Effector CD8-positive, alpha-beta T cell (primary cell): ENCODE measurements around the gene PRDM16.

Experiments
- DNase-seq: peaks from one replicate; lab custom pipeline; 2025; lab: John Stamatoyannopoulos, UW

Gene PRDM16

GRCh38 chr1:3103967-3104677 lies 35.1 kb downstream of the PRDM16 start:
- no peak for DNase-seq

GRCh38 chr1:3105167-3105863 lies 36.3 kb downstream of the PRDM16 start:
- DNase-seq = no peak

- no peak for DNase-seq
These were observed 37.2 kb downstream of the PRDM16 start for GRCh38 chr1:3106216-3106615.

GRCh38 chr1:3107201-3107600 lies 38.2 kb downstream of the PRDM16 start:
- no peak for DNase-seq

GRCh38 chr1:3109355-3109754 lies 40.4 kb downstream of the PRDM16 start:
- no peak for DNase-seq

GRCh38 chr1:3111348-3112021 lies 42.5 kb downstream of the PRDM16 start:
- no peak for DNase-seq

- no peak for DNase-seq
These were observed 43.5 kb downstream of the PRDM16 start for GRCh38 chr1:3112526-3112925.

- DNase-seq = no peak
These were observed 44.2 kb downstream of the PRDM16 start for GRCh38 chr1:3113047-3113740.

GRCh38 chr1:3113741-3114056 lies 44.7 kb downstream of the PRDM16 start:
- no peak for DNase-seq

- no peak for DNase-seq
These were observed 45.2 kb downstream of the PRDM16 start for GRCh38 chr1:3114131-3114744.

GRCh38 chr1:3114846-3115245 lies 45.8 kb downstream of the PRDM16 start:
- no peak for DNase-seq

- DNase-seq = no peak
These were observed 46.5 kb downstream of the PRDM16 start for GRCh38 chr1:3115275-3116149.

GRCh38 chr1:3116150-3116510 lies 47.1 kb downstream of the PRDM16 start:
- DNase-seq = no peak

GRCh38 chr1:3116560-3116959 lies 47.6 kb downstream of the PRDM16 start:
- DNase-seq = no peak

GRCh38 chr1:3117879-3118278 lies 48.9 kb downstream of the PRDM16 start:
- no peak for DNase-seq

GRCh38 chr1:3119061-3119460 lies 50.1 kb downstream of the PRDM16 start:
- no peak for DNase-seq

GRCh38 chr1:3119725-3120124 lies 50.7 kb downstream of the PRDM16 start:
- no peak for DNase-seq

- DNase-seq = no peak
These were observed 51.1 kb downstream of the PRDM16 start for GRCh38 chr1:3120140-3120539.

- no peak for DNase-seq
These were observed 52.0 kb downstream of the PRDM16 start for GRCh38 chr1:3120994-3121393.

- no peak for DNase-seq
These were observed 52.6 kb downstream of the PRDM16 start for GRCh38 chr1:3121401-3122210.
